Suprapubic skin (tissue), 3 donors: ENCODE measurements around the gene GABRR3.

Source experiments
- CTCF ChIP-seq, 2 donors: fragments of 200-600 bp in 1 of 2; fragments of 450-650 bp in 1 of 2; sonication (generic) in 1 of 2; IDR thresholded peaks; one replicate each; pipeline ENCODE4 v1.5.1; 2016 to 2019; ENCODE audit warnings: antibody characterized with exemption in 2 of 2, mild to moderate bottlenecking in 1 of 2, moderate library complexity in 1 of 2
- POLR2A ChIP-seq, 2 donors: fragments of 450-650 bp; IDR thresholded peaks; one replicate each; pipeline ENCODE4 v1.6.1; 2017; ENCODE audit warnings: antibody characterized with exemption in 2 of 2, mild to moderate bottlenecking in 2 of 2, moderate library complexity in 2 of 2

- TF ChIP-seq CTCF (IDR thresholded peaks at IDR 0.05) (no peak), POLR2A (IDR thresholded peaks at IDR 0.05) (no peak)
Observed at GRCh38 chr3:98018301-98018700, 16.8 kb downstream of the GABRR3 start.
